CD14-positive monocyte (primary cell): ENCODE data around the gene ITGA5. TPM values are rescaled to one million over a fixed set of nuclear protein-coding genes. Genes with fewer than 3 reads are reported as not detected.

ENCODE experiments used
- DNase-seq, 3 donors: peaks; one replicate each; pipeline ENCODE4 v3.0.0-alpha.2; 2011 to 2022
- H2AFZ ChIP-seq: 2 replicates; pipeline ENCODE4 v1.6.0; 2012; ENCODE audit warnings: mild to moderate bottlenecking, low read depth, low read length, inconsistent platforms; ENCODE audit not compliant: insufficient read depth, poor library complexity, severe bottlenecking
- H3K27ac ChIP-seq, 2 donors: 1 replicate in 1 of 2; 2 replicates in 1 of 2; pipeline ENCODE4 v1.5.1; 2012 to 2013; ENCODE audit warnings: low read length in 2 of 2, control low read depth in 1 of 2, inconsistent platforms in 1 of 2, low read depth in 1 of 2, mild to moderate bottlenecking in 1 of 2
- H3K27me3 ChIP-seq, 2 donors: one replicate each; pipeline versions ENCODE4 v1.6.0 to v1.6.1; 2011 to 2013; ENCODE audit warnings: low read length in 2 of 2; ENCODE audit not compliant: control insufficient read depth in 2 of 2, insufficient read depth in 2 of 2
- H3K36me3 ChIP-seq, 2 donors: replicated peaks in 1 of 2; 1 replicate in 1 of 2; 2 replicates in 1 of 2; pipeline versions ENCODE4 v1.5.1 to v1.6.1; 2012 to 2013; ENCODE audit warnings: low read length in 2 of 2, control low read depth in 1 of 2, inconsistent platforms in 1 of 2, mild to moderate bottlenecking in 1 of 2; ENCODE audit not compliant: insufficient read depth in 2 of 2, control insufficient read depth in 1 of 2
- H3K4me1 ChIP-seq, 2 donors: 1 replicate in 1 of 2; 2 replicates in 1 of 2; pipeline versions ENCODE4 v1.5.1 to v1.6.1; 2012 to 2013; ENCODE audit warnings: low read length in 2 of 2, control low read depth in 1 of 2, inconsistent platforms in 1 of 2, mild to moderate bottlenecking in 1 of 2, moderate library complexity in 1 of 2; ENCODE audit not compliant: insufficient read depth in 2 of 2, control insufficient read depth in 1 of 2
- H3K4me2 ChIP-seq: replicated peaks from 2 replicates; pipeline ENCODE3; 2012; ENCODE audit warnings: low read length, moderate library complexity, mild to moderate bottlenecking; ENCODE audit not compliant: poor library complexity, severe bottlenecking; ENCODE audit errors: extremely low read depth
- H3K4me3 ChIP-seq, 3 experiments: fragments of 200-600 bp in 1 of 3; sonication (generic) in 1 of 3; replicated peaks in 1 of 3; 1 replicate in 2 of 3; 2 replicates in 1 of 3; pipeline ENCODE4 v1.5.1; 2011 to 2013; ENCODE audit warnings: low read length in 3 of 3, mild to moderate bottlenecking in 3 of 3, control low read depth in 2 of 3, low read depth in 2 of 3, inconsistent platforms in 1 of 3, moderate library complexity in 1 of 3
- H3K79me2 ChIP-seq: 2 replicates; pipeline ENCODE4 v1.6.0; 2012; ENCODE audit warnings: mild to moderate bottlenecking, control low read depth, inconsistent platforms, low read length, moderate library complexity; ENCODE audit not compliant: insufficient read depth
- H3K9ac ChIP-seq: 2 replicates; pipeline ENCODE4 v1.6.0; 2017; ENCODE audit warnings: low read length, mild to moderate bottlenecking; ENCODE audit not compliant: insufficient read depth, poor library complexity, severe bottlenecking
- H3K9me3 ChIP-seq, 2 donors: replicated peaks in 1 of 2; 1 replicate in 1 of 2; 2 replicates in 1 of 2; pipeline versions ENCODE4 v1.5.1 to v1.6.1; 2012 to 2013; ENCODE audit warnings: low read length in 2 of 2, control low read depth in 1 of 2; ENCODE audit not compliant: control insufficient read depth in 1 of 2, insufficient read depth in 1 of 2
- H4K20me1 ChIP-seq: 2 replicates; pipeline ENCODE4 v1.6.0; 2012; ENCODE audit warnings: mild to moderate bottlenecking, low read length, control low read depth, moderate library complexity; ENCODE audit not compliant: insufficient read depth
- H3K27ac Mint-ChIP-seq, 7 donors: one replicate each; pipeline ENCODE4 v1.8.0; 2020; ENCODE audit warnings: mild to moderate bottlenecking in 7 of 7, mixed read lengths in 7 of 7, moderate library complexity in 6 of 7, inconsistent platforms in 2 of 7
- H3K27me3 Mint-ChIP-seq, 3 donors: one replicate each; pipeline ENCODE4 v1.8.0; 2021 to 2022; ENCODE audit warnings: low read depth in 3 of 3, mild to moderate bottlenecking in 3 of 3, mixed read lengths in 3 of 3, moderate library complexity in 3 of 3, inconsistent platforms in 1 of 3
- H3K36me3 Mint-ChIP-seq, 2 donors: one replicate each; pipeline ENCODE4 v1.8.0; 2020; ENCODE audit warnings: mixed read lengths in 2 of 2, inconsistent platforms in 1 of 2, mild to moderate bottlenecking in 1 of 2
- H3K4me1 Mint-ChIP-seq: one replicate; pipeline ENCODE4 v1.8.0; 2020; ENCODE audit warnings: mild to moderate bottlenecking, mixed read lengths
- H3K4me3 Mint-ChIP-seq, 2 donors: one replicate each; pipeline ENCODE4 v1.8.0; 2020; ENCODE audit warnings: mild to moderate bottlenecking in 2 of 2, mixed read lengths in 2 of 2, moderate library complexity in 1 of 2
- H3K9me3 Mint-ChIP-seq, 7 donors: one replicate each; pipeline ENCODE4 v1.8.0; 2020 to 2022; ENCODE audit warnings: mixed read lengths in 7 of 7, mild to moderate bottlenecking in 6 of 7, moderate library complexity in 6 of 7, inconsistent platforms in 2 of 7
- WGBS: methylation state at CpG from one replicate; pipeline ENCODE4 v1.1.5; 2013; ENCODE audit warnings: missing lambda C conversion rate; ENCODE audit not compliant: insufficient coverage; 5-methylcytosine and 5-hydroxymethylcytosine counted together
- intact Hi-C, 2 donors: fragments of 100-400 bp; cut with micrococcal nuclease; formaldehyde crosslinking; loops; one replicate each; pipeline versions ENCODE4 v1.15.0 to v1.15.1; 2023
- polyA plus RNA-seq, 3 donors: library from polyadenylated mRNA; depleted of rRNA in 1 of 3; unstranded in 2 of 3; stranded (reverse) in 1 of 3; fragments of 300-500 nt in 2 of 3; fragments of >200 nt in 1 of 3; fragmentation: Illumina TruSeq in 2 of 3; gene quantifications; 1 replicate in 2 of 3; 2 replicates in 1 of 3; pipeline ENCODE4 v1.2.3, GENCODE V29; 2012 to 2021
- TF ChIP-seq, protein P1 (sequence below): fragments of 200-600 bp; IDR thresholded peaks from one replicate; pipeline ENCODE4 v1.8.0; 2022; ENCODE audit warnings: antibody characterized with exemption, mild to moderate bottlenecking

Gene ITGA5
- polyA plus RNA-seq, 3 donors = 85.5 to 142 (median 99.4) TPM

DNA sequence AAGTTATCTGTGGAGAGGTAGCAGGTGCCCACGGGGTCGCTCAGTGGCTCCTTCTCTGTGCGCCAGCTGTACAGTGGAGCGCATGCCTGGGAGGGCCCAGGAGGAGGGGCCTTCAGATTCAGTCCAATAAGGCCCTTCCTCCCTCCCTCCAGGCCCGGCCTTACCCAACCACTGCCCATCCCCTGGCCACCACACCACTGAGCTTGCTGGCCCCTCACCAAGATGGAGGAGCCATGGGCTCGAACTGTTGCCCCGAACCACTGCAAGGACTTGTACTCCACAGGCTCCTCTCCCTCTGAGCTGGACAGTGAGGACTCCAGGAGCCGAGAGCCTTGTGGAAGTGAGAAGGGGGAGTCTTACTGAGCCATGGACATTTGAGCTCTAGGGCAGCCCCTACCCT, 9.8 kb downstream of the ITGA5 start:
- Mint-ChIP-seq H3K9me3 (peaks cover 0 to 3% (median 0%) of the 10 kb centered on the region in 7 donors), H3K27ac (peak overlapping the region; percentile 83 to 99 (median 94)), H3K27me3 (peaks cover 0 to 2% (median 0%) of the 10 kb centered on the region in 3 donors), H3K4me1 (peaks cover 83% of the 10 kb centered on the region), H3K4me3 (no peak overlapping the region), H3K36me3 (peaks cover 59 to 88% of the 10 kb centered on the region in 2 donors)
- H3K27ac ChIP-seq = peak overlapping the region; percentile 78 to 99
- no peaks in the 10 kb centered on the region for H3K9me3 ChIP-seq
- peaks cover 82% of the 10 kb centered on the region for H3K79me2 ChIP-seq
- WGBS = no CpG with 5 or more reads among the region's 8 CpGs
- no peak overlapping the region for H2AFZ ChIP-seq
- peaks cover 72 to 75% of the 10 kb centered on the region in 2 donors for H3K4me1 ChIP-seq
- peaks cover 51 to 65% of the 10 kb centered on the region in 2 donors for H3K36me3 ChIP-seq
- H3K4me3 ChIP-seq = no peak overlapping the region
- TF ChIP-seq, protein P1, sequence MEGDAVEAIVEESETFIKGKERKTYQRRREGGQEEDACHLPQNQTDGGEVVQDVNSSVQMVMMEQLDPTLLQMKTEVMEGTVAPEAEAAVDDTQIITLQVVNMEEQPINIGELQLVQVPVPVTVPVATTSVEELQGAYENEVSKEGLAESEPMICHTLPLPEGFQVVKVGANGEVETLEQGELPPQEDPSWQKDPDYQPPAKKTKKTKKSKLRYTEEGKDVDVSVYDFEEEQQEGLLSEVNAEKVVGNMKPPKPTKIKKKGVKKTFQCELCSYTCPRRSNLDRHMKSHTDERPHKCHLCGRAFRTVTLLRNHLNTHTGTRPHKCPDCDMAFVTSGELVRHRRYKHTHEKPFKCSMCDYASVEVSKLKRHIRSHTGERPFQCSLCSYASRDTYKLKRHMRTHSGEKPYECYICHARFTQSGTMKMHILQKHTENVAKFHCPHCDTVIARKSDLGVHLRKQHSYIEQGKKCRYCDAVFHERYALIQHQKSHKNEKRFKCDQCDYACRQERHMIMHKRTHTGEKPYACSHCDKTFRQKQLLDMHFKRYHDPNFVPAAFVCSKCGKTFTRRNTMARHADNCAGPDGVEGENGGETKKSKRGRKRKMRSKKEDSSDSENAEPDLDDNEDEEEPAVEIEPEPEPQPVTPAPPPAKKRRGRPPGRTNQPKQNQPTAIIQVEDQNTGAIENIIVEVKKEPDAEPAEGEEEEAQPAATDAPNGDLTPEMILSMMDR = no peak
- H3K27me3 ChIP-seq = no peaks in the 10 kb centered on the region
- H4K20me1 ChIP-seq = peaks cover 68% of the 10 kb centered on the region
- intact Hi-C loops = no loop called here
- no peak overlapping the region for H3K9ac ChIP-seq
- no peak for DNase-seq
- H3K4me2 ChIP-seq = no peak overlapping the region

DNA sequence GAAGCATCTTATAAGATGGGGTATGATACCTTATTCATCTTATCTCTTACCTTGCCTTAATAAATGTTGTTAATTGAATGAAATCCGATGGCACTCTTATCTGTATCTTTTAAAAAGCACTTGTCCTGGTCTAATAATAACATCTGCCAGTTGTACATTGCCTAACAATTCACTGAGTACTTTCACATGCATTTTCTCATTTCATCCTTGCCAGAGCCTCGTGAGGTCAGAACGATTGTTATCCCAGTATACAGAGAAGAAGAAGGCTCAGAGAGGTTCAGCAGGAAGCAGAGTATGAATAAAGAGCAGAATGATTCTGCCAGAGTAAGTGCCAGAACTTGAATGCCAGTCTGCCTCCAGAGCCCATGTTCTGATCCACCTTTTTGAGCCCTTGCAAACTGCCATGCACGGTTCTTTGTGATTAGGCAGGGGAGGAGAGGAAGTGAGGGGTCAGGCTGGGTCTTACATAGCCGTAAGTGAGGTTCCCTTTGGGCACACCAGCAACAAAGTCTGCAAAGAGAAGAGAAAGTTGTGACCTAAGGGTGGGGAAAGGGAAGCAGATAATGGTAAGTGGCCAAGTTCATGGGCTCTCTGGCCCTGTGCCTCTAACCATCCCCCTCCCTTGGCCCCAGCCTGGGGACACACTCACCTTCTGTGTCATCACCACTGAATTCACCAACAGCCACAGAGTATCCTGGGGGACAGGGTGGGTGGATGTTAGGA, 11.7 kb downstream of the ITGA5 start:
- Mint-ChIP-seq H3K9me3 (no peaks in the 10 kb centered on the region), H3K36me3 (peaks cover 72 to 97% of the 10 kb centered on the region in 2 donors), H3K4me1 (peaks cover 64% of the 10 kb centered on the region), H3K4me3 (peak overlapping the region in 1 of 2 donors; percentile 35), H3K27me3 (no peaks in the 10 kb centered on the region), H3K27ac (peak overlapping the region; percentile 88 to 99 (median 94))
- intact Hi-C loops = no loop called here
- 0% methylated on average over 1 of the region's 5 CpGs for WGBS
- H3K27ac ChIP-seq = peak overlapping the region; percentile 78 to 99
- peak overlapping the region in 1 of 3 experiments; percentile 27 for H3K4me3 ChIP-seq
- TF ChIP-seq, protein P1 = no peak
- H3K36me3 ChIP-seq = peaks cover 71 to 84% of the 10 kb centered on the region in 2 donors
- H4K20me1 ChIP-seq = peaks cover 81% of the 10 kb centered on the region
- no peak overlapping the region for H2AFZ ChIP-seq
- peak overlapping the region; percentile 18 for H3K4me2 ChIP-seq
- H3K79me2 ChIP-seq = peaks cover 76% of the 10 kb centered on the region
- H3K4me1 ChIP-seq = peaks cover 52 to 56% of the 10 kb centered on the region in 2 donors
- H3K27me3 ChIP-seq = no peaks in the 10 kb centered on the region
- H3K9me3 ChIP-seq = no peaks in the 10 kb centered on the region
- peak; percentile 68 to 82 (median 76) for DNase-seq
- H3K9ac ChIP-seq = peak overlapping the region; percentile 28
